Smooth muscle cell (in vitro differentiated cells): ENCODE data around the gene MUC4. TPM values are rescaled to one million over a fixed set of nuclear protein-coding genes. Genes with fewer than 3 reads are reported as not detected.

ENCODE experiments used
- DNase-seq: peaks from one replicate; lab custom pipeline; 2025; ENCODE audit not compliant: unreplicated experiment; lab: John Stamatoyannopoulos, UW
- H2AFZ ChIP-seq: fragments of 200-600 bp; sonication (generic); 2 replicates; pipeline ENCODE4 v1.6.0; 2016; ENCODE audit warnings: antibody characterized with exemption, low read depth, mild to moderate bottlenecking
- H3F3A ChIP-seq: fragments of 200-600 bp; sonication (generic); 2 replicates; pipeline ENCODE4 v1.6.0; 2017; ENCODE audit warnings: antibody characterized with exemption, low read depth
- H3K27ac ChIP-seq: fragments of 200-600 bp; sonication (generic); 2 replicates; pipeline ENCODE4 v1.5.1; 2016; ENCODE audit warnings: low read depth, mild to moderate bottlenecking
- H3K27me3 ChIP-seq: fragments of 200-600 bp; sonication (generic); 2 replicates; pipeline ENCODE4 v1.6.1; 2016; ENCODE audit warnings: low read depth, mild to moderate bottlenecking
- H3K36me3 ChIP-seq: fragments of 200-600 bp; sonication (generic); 2 replicates; pipeline ENCODE4 v1.5.1; 2016; ENCODE audit warnings: low read depth
- H3K4me1 ChIP-seq: fragments of 200-600 bp; sonication (generic); 2 replicates; pipeline ENCODE4 v1.5.1; 2016; ENCODE audit warnings: low read depth
- H3K4me2 ChIP-seq: fragments of 200-600 bp; sonication (generic); 2 replicates; pipeline ENCODE4 v1.6.0; 2016; ENCODE audit warnings: mild to moderate bottlenecking
- H3K4me3 ChIP-seq: fragments of 200-600 bp; sonication (generic); 2 replicates; pipeline ENCODE4 v1.5.1; 2016; ENCODE audit warnings: mild to moderate bottlenecking
- H3K79me2 ChIP-seq: fragments of 200-600 bp; sonication (generic); 2 replicates; pipeline ENCODE4 v1.6.0; 2016; ENCODE audit warnings: low read depth, mild to moderate bottlenecking
- H3K9ac ChIP-seq: fragments of 200-600 bp; sonication (generic); 2 replicates; pipeline ENCODE4 v1.6.0; 2016; ENCODE audit warnings: low read depth
- H3K9me3 ChIP-seq: fragments of 200-600 bp; sonication (generic); replicated peaks from 2 replicates; pipeline ENCODE4 v1.5.1; 2016; ENCODE audit warnings: low read depth
- H4K20me1 ChIP-seq: fragments of 200-600 bp; sonication (generic); 2 replicates; pipeline ENCODE4 v1.6.0; 2016; ENCODE audit warnings: low read depth
- WGBS: methylation state at CpG from one replicate; pipeline ENCODE4 v1.1.7; 2016; ENCODE audit warnings: low lambda C conversion rate; 5-methylcytosine and 5-hydroxymethylcytosine counted together
- polyA plus RNA-seq: library from polyadenylated mRNA; unstranded; fragments of >200 nt; fragmentation: Nextera tagmentation; extraction: Ambion mirVana; gene quantifications from 2 replicates; pipeline ENCODE4 v1.2.1, GENCODE V29; 2016
- total RNA-seq: library from RNA; depleted of rRNA; stranded (reverse); fragments of >200 nt; gene quantifications from 2 replicates; pipeline ENCODE4 v1.2.3, GENCODE V29; 2014
- TF ChIP-seq, protein P1 (sequence below): fragments of 200-600 bp; sonication (generic); IDR thresholded peaks from 2 replicates; pipeline ENCODE4 v1.5.1; 2017; ENCODE audit warnings: borderline replicate concordance, mild to moderate bottlenecking, antibody characterized with exemption; ENCODE audit not compliant: insufficient read depth, poor library complexity, severe bottlenecking

The MUC4 gene
- total and polyA plus RNA-seq, 2 experiments from 2014 or later = not detected

DNA sequence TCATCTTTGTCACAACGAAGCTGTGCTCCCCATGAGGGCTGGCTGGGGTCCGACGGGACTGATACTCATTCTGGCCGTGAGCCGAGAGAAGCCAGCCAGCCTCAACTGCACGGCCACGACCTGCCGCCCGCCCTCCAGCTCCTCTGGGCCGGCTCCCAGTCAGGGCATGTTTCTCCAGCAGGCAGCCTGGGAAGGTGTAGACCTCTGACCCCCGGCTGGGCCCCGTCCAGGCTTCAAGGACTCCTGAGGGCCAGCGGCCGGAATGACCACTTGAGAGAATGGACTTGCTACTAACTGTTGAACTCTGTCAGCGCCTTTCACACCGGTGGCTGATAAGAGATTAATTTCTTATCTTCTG is 18.1 kb upstream of the MUC4 start:
- no peaks in the 10 kb centered on the region for H4K20me1 ChIP-seq
- H3K9ac ChIP-seq = no peak overlapping the region
- H3K4me1 ChIP-seq = no peaks in the 10 kb centered on the region
- no peak overlapping the region for H3K27ac ChIP-seq
- no peaks in the 10 kb centered on the region for H3K79me2 ChIP-seq
- no peak overlapping the region for H3K4me3 ChIP-seq
- 92% methylated on average over 16 of the region's 16 CpGs for WGBS
- no peak for DNase-seq
- H3K9me3 ChIP-seq = no peaks in the 10 kb centered on the region
- H3K27me3 ChIP-seq = no peaks in the 10 kb centered on the region
- TF ChIP-seq, protein P1, sequence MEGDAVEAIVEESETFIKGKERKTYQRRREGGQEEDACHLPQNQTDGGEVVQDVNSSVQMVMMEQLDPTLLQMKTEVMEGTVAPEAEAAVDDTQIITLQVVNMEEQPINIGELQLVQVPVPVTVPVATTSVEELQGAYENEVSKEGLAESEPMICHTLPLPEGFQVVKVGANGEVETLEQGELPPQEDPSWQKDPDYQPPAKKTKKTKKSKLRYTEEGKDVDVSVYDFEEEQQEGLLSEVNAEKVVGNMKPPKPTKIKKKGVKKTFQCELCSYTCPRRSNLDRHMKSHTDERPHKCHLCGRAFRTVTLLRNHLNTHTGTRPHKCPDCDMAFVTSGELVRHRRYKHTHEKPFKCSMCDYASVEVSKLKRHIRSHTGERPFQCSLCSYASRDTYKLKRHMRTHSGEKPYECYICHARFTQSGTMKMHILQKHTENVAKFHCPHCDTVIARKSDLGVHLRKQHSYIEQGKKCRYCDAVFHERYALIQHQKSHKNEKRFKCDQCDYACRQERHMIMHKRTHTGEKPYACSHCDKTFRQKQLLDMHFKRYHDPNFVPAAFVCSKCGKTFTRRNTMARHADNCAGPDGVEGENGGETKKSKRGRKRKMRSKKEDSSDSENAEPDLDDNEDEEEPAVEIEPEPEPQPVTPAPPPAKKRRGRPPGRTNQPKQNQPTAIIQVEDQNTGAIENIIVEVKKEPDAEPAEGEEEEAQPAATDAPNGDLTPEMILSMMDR = no peak
- H3F3A ChIP-seq = no peaks in the 10 kb centered on the region
- no peaks in the 10 kb centered on the region for H3K36me3 ChIP-seq
- H3K4me2 ChIP-seq = no peak overlapping the region
- H2AFZ ChIP-seq = no peak overlapping the region

DNA sequence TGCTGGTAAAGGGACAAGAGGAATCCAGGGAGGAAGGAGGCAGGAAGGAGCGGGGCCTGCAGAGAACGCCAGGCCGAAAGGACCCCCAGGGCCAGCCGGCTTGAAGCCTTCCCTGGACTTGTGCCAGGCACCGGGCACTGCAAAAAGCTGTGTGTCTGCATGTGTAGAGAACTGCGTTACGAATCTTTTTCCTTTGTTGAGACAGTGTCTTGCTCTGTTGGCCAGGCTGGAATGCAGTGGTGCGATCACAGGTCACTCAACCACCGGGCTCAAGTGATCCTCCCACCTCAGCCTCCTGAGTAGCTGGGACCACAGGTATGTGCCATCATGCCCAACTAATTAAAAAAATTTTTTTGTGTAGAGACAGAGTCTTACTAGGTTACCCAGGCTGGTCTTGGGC is 17.0 kb upstream of the MUC4 start:
- 96% methylated on average over 9 of the region's 9 CpGs for WGBS
- no peak overlapping the region for H3K9ac ChIP-seq

DNA sequence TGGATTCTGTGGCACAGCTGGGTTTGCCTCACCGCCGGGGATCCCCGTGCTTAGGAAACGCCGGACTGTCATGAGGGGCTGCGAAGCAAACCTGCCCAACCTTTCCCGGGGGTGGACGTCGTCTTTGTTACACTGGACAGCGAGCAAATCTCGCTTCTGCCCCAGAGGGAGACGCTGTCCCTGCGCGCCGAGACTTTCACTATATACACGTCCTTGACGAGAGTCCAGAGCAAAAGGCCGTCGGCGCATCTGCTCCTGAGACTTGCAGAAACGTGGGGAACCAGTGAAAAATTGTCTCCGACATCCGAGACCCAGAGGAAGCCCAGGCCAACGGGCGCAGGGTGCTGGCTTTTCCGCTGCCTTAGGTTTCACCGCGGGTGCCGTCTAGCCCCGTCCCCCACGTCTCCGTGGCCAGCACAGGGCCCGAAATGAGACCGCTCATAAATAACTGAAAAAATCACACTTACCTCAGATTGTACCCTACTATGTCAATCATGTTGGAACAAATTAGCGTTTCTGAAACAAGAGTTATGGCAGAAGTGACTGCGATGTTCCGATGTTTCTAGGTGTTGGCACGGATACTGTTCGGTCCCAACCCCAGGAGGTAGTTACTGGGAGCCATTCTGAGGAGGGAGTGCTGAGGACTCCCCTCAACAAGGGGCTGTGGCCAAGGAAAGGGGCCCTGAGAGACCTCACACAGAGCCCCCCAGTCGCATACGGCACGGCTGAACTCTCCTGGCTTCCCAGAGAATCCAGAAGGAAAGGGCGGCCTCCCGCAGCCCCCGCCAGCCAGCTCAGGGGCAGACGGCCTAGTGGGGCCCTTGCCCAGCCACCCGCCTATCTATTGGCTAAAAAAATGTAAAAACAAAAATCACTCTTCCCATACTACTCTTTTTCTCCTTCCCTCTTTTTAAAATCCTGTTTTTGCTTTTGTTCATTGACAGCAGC is 14.4 kb upstream of the MUC4 start:
- H3K36me3 ChIP-seq = no peaks in the 10 kb centered on the region
- H3K9me3 ChIP-seq = no peaks in the 10 kb centered on the region
- no peak for DNase-seq
- no peak overlapping the region for H3K27ac ChIP-seq
- no peaks in the 10 kb centered on the region for H3K4me1 ChIP-seq
- H2AFZ ChIP-seq = no peak overlapping the region
- H3K4me3 ChIP-seq = no peak overlapping the region
- no peak overlapping the region for H3K4me2 ChIP-seq
- H3F3A ChIP-seq = no peaks in the 10 kb centered on the region
- no peaks in the 10 kb centered on the region for H3K27me3 ChIP-seq
- TF ChIP-seq, protein P1 = no peak
- no peaks in the 10 kb centered on the region for H3K79me2 ChIP-seq
- no peak overlapping the region for H3K9ac ChIP-seq
- 96% methylated on average over 47 of the region's 47 CpGs for WGBS
- no peaks in the 10 kb centered on the region for H4K20me1 ChIP-seq

More for the DNA sequence above, 17.0 kb upstream of the MUC4 start:
- TF ChIP-seq, protein P1 = no peak
- Histone ChIP-seq H4K20me1 (no peaks in the 10 kb centered on the region), H3K27me3 (no peaks in the 10 kb centered on the region), H3K36me3 (no peaks in the 10 kb centered on the region), H3K4me2 (no peak overlapping the region), H3F3A (no peaks in the 10 kb centered on the region), H3K27ac (no peak overlapping the region), H2AFZ (no peak overlapping the region), H3K9me3 (no peaks in the 10 kb centered on the region), H3K79me2 (no peaks in the 10 kb centered on the region), H3K4me1 (no peaks in the 10 kb centered on the region), H3K4me3 (no peak overlapping the region)
- DNase-seq = no peak
